ENCODE data around the gene ZBTB37. TPM values are rescaled to one million over a fixed set of nuclear protein-coding genes. Genes with fewer than 3 reads are reported as not detected.
"Not testable (repeated sequence)": the region's sequence is repeated elsewhere in the genome, so short reads cannot be mapped to it uniquely, and the experiment has no call there.

The ZBTB37 gene
- total RNA-seq, 2 donors from 2014 or later, result 5.8 to 6.7 TPM

GRCh38 chr1:173920861-173921260 lies 52.7 kb downstream of the ZBTB37 start:
- DNase-seq, result no peak
- Histone ChIP-seq H3K9ac (ENCODE audit: low read depth in 2 of 2, low read length in 2 of 2) (no peak overlapping the region), H3K27me3 (no peaks in the 10 kb centered on the region), H3K27ac (no peak overlapping the region), H3K36me3 (no peaks in the 10 kb centered on the region), H3K4me1 (no peaks in the 10 kb centered on the region), H3K4me3 (no peak overlapping the region), H3K9me3 (no peaks in the 10 kb centered on the region)
- intact Hi-C loops (cut with DNase I), result no loop called here
- TF ChIP-seq CTCF (IDR thresholded peaks at IDR 0.05), result no peak

- Histone ChIP-seq H3K9ac (ENCODE audit: low read depth in 2 of 2, low read length in 2 of 2) (no peak overlapping the region), H3K36me3 (no peaks in the 10 kb centered on the region), H3K4me1 (no peaks in the 10 kb centered on the region), H3K27me3 (no peaks in the 10 kb centered on the region), H3K9me3 (no peaks in the 10 kb centered on the region), H3K27ac (no peak overlapping the region), H3K4me3 (no peak overlapping the region)
- TF ChIP-seq CTCF (IDR thresholded peaks at IDR 0.05), result no peak
- intact Hi-C loops (cut with DNase I), result no loop called here
- no peak for DNase-seq
Observed at GRCh38 chr1:173925306-173926242, 57.4 kb downstream of the ZBTB37 start.

GRCh38 chr1:173930541-173930940 lies 62.4 kb downstream of the ZBTB37 start:
- H3K36me3 ChIP-seq; H3K4me1 ChIP-seq; DNase-seq; H3K9me3 ChIP-seq; H3K27me3 ChIP-seq; H3K27ac ChIP-seq; H3K9ac ChIP-seq (ENCODE audit: low read depth in 2 of 2, low read length in 2 of 2); intact Hi-C loops (cut with DNase I); H3K4me3 ChIP-seq: not testable (repeated sequence)

GRCh38 chr1:173934440-173934839 lies 66.3 kb downstream of the ZBTB37 start:
- Histone ChIP-seq H3K9ac (ENCODE audit: low read depth in 2 of 2, low read length in 2 of 2) (no peak overlapping the region), H3K9me3 (no peaks in the 10 kb centered on the region), H3K4me3 (no peak overlapping the region), H3K4me1 (no peaks in the 10 kb centered on the region), H3K36me3 (peaks cover 9% of the 10 kb centered on the region), H3K27me3 (no peaks in the 10 kb centered on the region), H3K27ac (no peak overlapping the region)
- no peak for DNase-seq
- TF ChIP-seq CTCF (IDR thresholded peaks at IDR 0.05), result no peak
- intact Hi-C loops (cut with DNase I), result no loop called here

GRCh38 chr1:173937062-173937461 lies 68.9 kb downstream of the ZBTB37 start:
- intact Hi-C loops (cut with DNase I), result no loop called here
- H3K27ac ChIP-seq, result no peak overlapping the region
- DNase-seq, result no peak
- no peak overlapping the region for H3K4me3 ChIP-seq
- no peaks in the 10 kb centered on the region for H3K9me3 ChIP-seq
- H3K36me3 ChIP-seq, result peaks cover 17% of the 10 kb centered on the region
- no peaks in the 10 kb centered on the region for H3K27me3 ChIP-seq
- no peak overlapping the region for H3K9ac ChIP-seq (ENCODE audit: low read depth in 2 of 2, low read length in 2 of 2)
- no peak for TF ChIP-seq CTCF (IDR thresholded peaks at IDR 0.05)
- H3K4me1 ChIP-seq, result no peaks in the 10 kb centered on the region

GRCh38 chr1:173946380-173946921 lies 78.3 kb downstream of the ZBTB37 start:
- no peak for TF ChIP-seq CTCF (IDR thresholded peaks at IDR 0.05)
- Histone ChIP-seq H3K27me3 (no peaks in the 10 kb centered on the region), H3K9me3 (no peaks in the 10 kb centered on the region), H3K4me3 (no peak overlapping the region), H3K27ac (no peak overlapping the region), H3K4me1 (no peaks in the 10 kb centered on the region), H3K36me3 (peaks cover 30% of the 10 kb centered on the region), H3K9ac (ENCODE audit: low read depth in 2 of 2, low read length in 2 of 2) (no peak overlapping the region)
- no peak for DNase-seq
- intact Hi-C loops (cut with DNase I), result loop anchor here (5.0 kb wide), 1 partner anchor 36 kb away; no protein-coding TSS in a partner anchor
